SH-SY5Y (cell line): ENCODE measurements around the gene RASA4B.

Experiments used
- GATA2 ChIP-seq: IDR thresholded peaks from 2 replicates; pipeline ENCODE4 v1.6.1; 2011; ENCODE audit warnings: mild to moderate bottlenecking, low read depth, low read length
- GATA3 ChIP-seq: IDR thresholded peaks from 2 replicates; pipeline ENCODE4 v1.6.1; 2011; ENCODE audit warnings: low read depth, mild to moderate bottlenecking, low read length, moderate library complexity

DNA sequence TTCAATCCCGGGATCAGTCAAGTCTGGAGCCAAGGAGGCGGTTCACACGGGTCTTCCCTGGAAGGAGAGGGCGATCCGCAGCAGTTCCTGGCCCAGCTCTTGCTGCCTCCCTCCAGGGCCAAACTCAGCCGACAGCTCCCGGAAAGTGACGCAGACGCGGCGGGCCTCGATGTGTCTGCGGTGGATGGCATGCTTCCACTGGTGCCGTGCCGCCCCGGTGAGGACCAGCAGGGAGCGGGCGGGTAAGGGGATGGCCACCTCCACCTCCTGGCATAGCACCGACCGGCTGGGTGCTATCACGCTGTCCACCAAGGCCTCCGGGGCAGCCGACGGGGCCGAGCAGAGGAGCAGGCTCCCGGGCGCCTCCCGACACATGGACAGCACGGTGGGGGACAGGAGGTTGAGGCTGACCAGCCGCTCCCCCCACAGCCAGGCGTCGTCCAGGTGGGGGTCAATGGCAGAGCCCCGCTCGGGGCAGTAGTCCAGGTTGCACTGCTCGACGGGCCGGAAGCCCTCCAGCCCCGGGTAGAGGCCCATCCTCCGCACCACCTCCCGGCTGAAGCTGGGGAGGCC, 60.1 kb downstream of the RASA4B start:
- TF ChIP-seq GATA3 (no peak), GATA2 (no peak)
